ENCODE measurements around the gene PDE4D.

- TF ChIP-seq CTCF (IDR thresholded peaks at IDR 0.05) (no peak), POLR2A (IDR thresholded peaks at IDR 0.05) (no peak), EP300 (IDR thresholded peaks at IDR 0.05) (no peak)
These were observed 535.3 kb downstream of the PDE4D start for GRCh38 chr5:59358005-59358861.

Measured in tibial nerve (tissue), 4 donors.